ENCODE measurements around the gene GTF2F2.

DNA sequence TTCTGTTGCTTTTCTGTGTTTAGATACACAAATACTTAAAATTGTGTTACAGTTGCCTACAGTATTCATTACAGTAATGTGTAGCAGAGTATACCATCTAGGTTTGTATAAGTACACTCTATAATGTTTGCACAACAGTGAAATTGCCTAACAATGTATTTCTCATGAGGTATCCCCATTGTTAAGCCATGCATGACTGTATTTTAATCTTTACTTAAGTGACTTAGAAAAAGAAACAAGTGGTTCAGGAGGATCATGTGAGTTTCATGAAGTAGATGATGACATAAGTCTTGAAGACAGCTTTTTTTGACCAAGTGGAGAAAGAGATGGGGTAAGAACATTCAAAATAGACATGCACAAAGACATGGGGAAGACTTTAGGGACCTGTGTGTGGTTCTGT lies 88.9 kb downstream of the GTF2F2 start:
- TF ChIP-seq, protein P1, sequence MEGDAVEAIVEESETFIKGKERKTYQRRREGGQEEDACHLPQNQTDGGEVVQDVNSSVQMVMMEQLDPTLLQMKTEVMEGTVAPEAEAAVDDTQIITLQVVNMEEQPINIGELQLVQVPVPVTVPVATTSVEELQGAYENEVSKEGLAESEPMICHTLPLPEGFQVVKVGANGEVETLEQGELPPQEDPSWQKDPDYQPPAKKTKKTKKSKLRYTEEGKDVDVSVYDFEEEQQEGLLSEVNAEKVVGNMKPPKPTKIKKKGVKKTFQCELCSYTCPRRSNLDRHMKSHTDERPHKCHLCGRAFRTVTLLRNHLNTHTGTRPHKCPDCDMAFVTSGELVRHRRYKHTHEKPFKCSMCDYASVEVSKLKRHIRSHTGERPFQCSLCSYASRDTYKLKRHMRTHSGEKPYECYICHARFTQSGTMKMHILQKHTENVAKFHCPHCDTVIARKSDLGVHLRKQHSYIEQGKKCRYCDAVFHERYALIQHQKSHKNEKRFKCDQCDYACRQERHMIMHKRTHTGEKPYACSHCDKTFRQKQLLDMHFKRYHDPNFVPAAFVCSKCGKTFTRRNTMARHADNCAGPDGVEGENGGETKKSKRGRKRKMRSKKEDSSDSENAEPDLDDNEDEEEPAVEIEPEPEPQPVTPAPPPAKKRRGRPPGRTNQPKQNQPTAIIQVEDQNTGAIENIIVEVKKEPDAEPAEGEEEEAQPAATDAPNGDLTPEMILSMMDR (IDR thresholded peaks at IDR 0.05): no peak
- TF ChIP-seq EZH2 (IDR thresholded peaks at IDR 0.05; ENCODE audit: borderline replicate concordance, insufficient read depth, low read depth, low read length, poor library complexity, severe bottlenecking): no peak
